ENCODE data around the gene UQCRHL.
A peak's percentile ranks its signal among the peaks of the same experiment; 100 is the strongest.

UQCRHL gene

GRCh38 chr1:15799004-15799867 lies 8.2 kb downstream of the UQCRHL start:
- peak; percentile 87 for DNase-seq (ENCODE audit: low read depth, low spot score)

- no peak for DNase-seq (ENCODE audit: low read depth, low spot score)
Measured at GRCh38 chr1:15797614-15798390, 9.6 kb downstream of the UQCRHL start.

- no peak for DNase-seq (ENCODE audit: low read depth, low spot score)
Measured at GRCh38 chr1:15796086-15796462, 11.4 kb downstream of the UQCRHL start.

DNA sequence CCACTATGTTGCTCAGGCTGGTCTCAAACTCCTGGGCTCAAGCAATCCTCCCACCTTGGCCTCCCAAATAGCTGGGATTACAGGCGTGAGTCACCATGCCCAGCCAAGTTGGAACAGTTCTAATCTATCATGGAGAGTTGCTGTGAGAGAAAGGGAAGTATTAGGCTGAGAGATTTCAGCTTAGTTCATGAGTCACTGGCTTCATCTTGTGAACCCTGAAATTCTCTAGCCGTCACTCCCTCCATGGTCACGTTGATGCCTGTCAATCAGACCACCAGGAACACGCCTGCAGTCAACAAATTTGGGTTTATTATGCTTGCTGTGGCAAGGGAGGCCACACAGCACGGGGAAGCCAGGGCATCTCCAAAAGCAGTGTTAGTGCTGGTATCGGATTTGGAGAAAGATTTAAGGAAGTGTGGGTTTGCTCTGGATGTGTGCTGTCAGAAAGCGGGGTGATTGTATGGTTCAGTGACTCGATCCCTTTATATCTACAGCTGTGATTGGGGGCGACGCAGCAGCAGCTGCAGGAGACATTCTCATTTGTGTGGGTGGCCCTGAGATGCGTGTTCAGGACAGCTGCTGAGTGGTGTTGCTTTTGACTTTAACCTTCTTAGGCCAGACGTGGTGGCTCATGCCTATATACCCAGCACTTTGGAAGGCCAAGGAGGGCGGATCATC lies 18.7 kb downstream of the UQCRHL start:
- no peak for DNase-seq (ENCODE audit: low read depth, low spot score)

- DNase-seq (ENCODE audit: low read depth, low spot score): no peak
Measured at GRCh38 chr1:15786581-15786980, 20.9 kb downstream of the UQCRHL start.

DNA sequence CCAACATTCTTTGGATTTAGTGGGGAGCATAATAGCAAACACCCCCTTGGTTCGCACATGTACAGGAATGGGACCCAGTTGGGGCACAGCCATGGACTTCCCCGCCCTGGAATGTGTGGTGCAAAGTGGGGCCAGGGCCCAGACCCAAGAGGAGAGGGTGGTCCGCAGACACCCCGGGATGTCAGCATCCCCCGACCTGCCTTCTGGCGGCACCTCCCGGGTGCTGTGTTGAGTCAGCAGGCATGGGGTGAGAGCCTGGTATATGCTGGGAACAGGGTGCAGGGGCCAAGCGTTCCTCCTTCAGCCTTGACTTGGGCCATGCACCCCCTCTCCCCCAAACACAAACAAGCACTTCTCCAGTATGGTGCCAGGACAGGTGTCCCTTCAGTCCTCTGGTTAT lies 21.8 kb downstream of the UQCRHL start:
- DNase-seq (ENCODE audit: low read depth, low spot score): no peak

- no peak for DNase-seq (ENCODE audit: low read depth, low spot score)
Measured at GRCh38 chr1:15777909-15778707, 29.3 kb downstream of the UQCRHL start.

DNA sequence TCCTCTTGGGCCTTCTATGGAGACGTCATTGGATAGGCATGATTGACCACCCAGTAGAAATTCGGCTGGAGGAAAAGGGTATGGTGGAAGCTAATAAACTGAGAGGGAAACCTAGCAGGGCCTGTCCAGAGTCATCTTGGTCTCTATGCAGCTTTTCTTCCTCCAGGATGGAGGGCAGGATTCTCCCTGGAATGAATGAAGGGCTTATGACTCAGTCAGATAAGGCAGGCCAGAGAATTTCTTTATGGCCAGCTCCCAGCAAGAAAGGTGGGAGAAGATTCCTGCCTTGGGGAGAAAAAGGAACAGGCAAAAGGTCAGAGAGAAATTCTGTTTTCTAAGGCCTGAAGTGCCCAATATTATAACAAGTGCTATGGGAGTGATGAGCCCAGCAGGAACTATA lies 31.7 kb downstream of the UQCRHL start:
- no peak for DNase-seq (ENCODE audit: low read depth, low spot score)

- no peak for DNase-seq (ENCODE audit: low read depth, low spot score)
Measured at GRCh38 chr1:15771836-15772515, 35.5 kb downstream of the UQCRHL start.

DNA sequence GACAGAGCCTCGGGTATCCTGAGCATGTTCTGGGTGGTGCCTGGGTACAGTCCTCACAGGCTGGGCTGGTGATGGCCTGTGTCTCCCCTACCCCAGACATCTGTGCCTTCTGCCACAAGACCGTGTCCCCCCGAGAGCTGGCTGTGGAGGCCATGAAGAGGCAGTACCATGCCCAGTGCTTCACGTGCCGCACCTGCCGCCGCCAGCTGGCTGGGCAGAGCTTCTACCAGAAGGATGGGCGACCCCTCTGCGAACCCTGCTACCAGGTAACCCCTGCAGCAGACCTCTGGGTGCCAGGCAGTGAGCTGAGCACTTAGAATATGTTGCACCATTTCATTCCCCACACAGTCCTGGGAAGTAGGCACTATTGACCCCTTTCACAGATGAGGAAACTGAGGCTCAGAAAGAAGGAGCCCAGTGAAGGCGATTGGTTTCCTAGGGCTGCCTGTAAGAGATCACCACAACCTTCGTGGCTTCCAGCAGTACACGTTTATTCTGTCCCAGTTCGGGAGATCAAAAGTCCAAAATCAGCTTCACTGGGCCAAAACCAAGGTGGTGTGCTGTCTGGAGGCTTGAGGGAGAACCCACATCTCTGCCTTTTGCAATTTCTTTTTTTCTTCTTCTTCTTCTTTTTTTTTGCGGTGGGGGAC lies 37.0 kb downstream of the UQCRHL start:
- no peak for DNase-seq (ENCODE audit: low read depth, low spot score)

GRCh38 chr1:15768388-15768787 lies 39.1 kb downstream of the UQCRHL start:
- no peak for DNase-seq (ENCODE audit: low read depth, low spot score)

DNA sequence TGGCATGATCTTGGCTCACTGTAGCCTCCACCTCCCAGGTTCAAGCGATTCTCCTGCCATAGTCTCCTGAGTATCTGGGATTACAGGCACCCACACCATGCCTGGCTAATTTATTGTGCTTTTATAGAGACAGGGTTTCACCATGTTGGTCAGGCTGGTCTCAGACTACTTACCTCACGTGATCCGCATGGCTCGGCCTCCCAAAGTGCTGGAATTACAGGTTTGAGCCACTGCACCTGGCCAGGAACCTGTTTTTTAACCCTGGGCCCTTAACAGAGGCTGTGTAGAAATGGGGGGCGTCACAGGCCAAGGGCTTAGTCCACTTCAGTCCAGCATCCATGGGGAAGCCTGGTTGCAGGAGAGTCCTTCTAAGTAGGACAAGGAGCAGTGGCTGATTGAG lies 39.5 kb downstream of the UQCRHL start:
- no peak for DNase-seq (ENCODE audit: low read depth, low spot score)

DNA sequence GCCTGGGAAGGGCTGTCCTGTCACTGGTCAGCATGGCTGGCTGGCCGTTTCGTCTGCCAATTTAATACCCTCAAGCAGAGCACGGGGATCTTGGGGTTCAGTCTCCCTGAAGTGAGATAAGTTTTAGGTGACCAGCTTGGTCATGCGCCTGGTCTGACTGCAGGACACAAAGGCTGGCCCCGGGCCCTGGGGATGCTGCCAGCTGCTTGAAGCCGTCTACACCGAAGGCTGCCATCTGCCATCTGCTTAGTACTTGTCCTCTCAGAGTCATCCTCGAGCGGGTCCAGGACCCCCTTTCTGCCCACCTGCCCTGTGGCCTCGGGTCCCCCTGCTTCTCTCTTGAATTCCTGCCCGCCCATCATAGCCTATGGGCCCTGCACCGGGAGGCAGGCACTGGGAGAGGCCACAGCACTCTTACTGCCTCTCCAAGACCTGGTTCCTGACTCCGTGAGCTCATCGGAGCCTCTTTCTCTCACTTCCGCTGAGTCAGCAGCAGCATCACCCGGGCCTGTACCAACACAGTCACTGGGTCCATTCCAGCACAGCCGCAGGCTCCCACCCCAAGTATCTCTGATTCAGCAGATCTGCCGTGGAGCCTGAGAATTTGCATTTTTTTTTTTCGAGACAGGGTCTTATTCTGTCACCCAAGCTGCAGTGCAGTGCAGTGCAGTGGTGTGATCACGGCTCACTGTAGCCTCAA lies 41.8 kb downstream of the UQCRHL start:
- no peak for DNase-seq (ENCODE audit: low read depth, low spot score)

DNA sequence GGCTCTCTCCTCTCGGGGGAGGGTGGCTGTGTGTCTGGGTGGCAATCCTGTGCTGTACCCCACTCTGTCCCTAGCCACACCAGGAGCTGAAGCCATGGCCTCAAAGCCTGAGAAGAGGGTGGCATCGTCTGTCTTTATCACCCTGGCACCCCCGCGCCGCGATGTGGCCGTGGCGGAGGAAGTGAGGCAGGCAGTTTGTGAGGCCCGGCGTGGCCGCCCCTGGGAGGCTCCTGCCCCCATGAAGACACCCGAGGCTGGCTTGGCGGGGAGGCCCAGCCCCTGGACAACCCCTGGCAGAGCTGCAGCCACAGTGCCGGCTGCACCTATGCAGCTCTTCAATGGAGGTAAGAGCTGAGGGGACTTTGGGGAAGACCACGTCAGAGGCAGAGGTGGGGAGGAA lies 42.6 kb downstream of the UQCRHL start:
- no peak for DNase-seq (ENCODE audit: low read depth, low spot score)

- no peak for DNase-seq (ENCODE audit: low read depth, low spot score)
Measured at GRCh38 chr1:15764269-15764764, 43.1 kb downstream of the UQCRHL start.

- DNase-seq (ENCODE audit: low read depth, low spot score): no peak
Measured at GRCh38 chr1:15762546-15762945, 44.9 kb downstream of the UQCRHL start.

DNA sequence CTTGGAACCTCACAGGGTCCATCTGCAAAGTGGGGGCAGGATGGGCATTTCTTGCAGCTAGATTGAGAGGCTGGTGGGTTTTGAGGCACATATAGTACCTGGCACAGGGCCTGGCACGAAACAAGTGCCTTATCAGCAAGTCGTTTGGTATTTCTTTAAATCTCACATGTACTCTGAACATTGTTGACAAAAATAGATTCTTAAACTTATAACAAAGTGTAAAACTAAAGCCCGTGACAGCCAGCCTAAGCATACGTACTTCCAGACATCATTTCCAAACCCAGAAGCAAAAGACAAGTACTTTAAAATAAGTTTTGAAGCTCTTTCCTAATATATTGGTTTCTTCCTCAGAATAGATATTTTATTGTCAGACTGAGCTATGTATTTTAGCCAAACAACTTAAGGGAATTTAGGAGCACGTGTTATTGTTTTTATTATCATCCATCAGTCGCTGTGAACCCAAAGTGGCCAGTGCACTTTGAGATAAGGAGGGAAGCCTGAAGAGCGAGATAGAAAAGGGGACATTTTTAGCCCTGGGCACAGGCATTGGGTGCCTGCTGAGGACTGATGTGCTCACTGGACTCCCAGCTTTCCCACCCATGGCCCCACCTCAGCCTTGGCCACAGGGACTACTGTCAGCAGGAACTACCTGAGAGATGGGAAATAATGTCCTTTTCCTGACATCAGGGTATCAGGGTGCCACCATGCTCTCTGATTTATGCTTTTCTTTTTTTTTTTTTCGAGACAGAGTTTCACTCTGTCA lies 45.9 kb downstream of the UQCRHL start:
- no peak for DNase-seq (ENCODE audit: low read depth, low spot score)

- DNase-seq (ENCODE audit: low read depth, low spot score): peak; percentile 84
Measured at GRCh38 chr1:15760520-15761211, 46.8 kb downstream of the UQCRHL start.

All from smooth muscle cell of the brain vasculature (primary cell).